ENCODE results near the gene TTLL11. TPM values are rescaled to one million over a fixed set of nuclear protein-coding genes. Genes with fewer than 3 reads are reported as not detected.

The TTLL11 gene, protein sequence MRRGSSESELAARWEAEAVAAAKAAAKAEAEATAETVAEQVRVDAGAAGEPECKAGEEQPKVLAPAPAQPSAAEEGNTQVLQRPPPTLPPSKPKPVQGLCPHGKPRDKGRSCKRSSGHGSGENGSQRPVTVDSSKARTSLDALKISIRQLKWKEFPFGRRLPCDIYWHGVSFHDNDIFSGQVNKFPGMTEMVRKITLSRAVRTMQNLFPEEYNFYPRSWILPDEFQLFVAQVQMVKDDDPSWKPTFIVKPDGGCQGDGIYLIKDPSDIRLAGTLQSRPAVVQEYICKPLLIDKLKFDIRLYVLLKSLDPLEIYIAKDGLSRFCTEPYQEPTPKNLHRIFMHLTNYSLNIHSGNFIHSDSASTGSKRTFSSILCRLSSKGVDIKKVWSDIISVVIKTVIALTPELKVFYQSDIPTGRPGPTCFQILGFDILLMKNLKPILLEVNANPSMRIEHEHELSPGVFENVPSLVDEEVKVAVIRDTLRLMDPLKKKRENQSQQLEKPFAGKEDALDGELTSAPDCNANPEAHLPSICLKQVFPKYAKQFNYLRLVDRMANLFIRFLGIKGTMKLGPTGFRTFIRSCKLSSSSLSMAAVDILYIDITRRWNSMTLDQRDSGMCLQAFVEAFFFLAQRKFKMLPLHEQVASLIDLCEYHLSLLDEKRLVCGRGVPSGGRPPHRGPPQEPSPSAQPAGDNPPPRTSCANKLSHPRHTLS
- total RNA-seq = 5.1 and 12.1 TPM in 2 replicates

DNA sequence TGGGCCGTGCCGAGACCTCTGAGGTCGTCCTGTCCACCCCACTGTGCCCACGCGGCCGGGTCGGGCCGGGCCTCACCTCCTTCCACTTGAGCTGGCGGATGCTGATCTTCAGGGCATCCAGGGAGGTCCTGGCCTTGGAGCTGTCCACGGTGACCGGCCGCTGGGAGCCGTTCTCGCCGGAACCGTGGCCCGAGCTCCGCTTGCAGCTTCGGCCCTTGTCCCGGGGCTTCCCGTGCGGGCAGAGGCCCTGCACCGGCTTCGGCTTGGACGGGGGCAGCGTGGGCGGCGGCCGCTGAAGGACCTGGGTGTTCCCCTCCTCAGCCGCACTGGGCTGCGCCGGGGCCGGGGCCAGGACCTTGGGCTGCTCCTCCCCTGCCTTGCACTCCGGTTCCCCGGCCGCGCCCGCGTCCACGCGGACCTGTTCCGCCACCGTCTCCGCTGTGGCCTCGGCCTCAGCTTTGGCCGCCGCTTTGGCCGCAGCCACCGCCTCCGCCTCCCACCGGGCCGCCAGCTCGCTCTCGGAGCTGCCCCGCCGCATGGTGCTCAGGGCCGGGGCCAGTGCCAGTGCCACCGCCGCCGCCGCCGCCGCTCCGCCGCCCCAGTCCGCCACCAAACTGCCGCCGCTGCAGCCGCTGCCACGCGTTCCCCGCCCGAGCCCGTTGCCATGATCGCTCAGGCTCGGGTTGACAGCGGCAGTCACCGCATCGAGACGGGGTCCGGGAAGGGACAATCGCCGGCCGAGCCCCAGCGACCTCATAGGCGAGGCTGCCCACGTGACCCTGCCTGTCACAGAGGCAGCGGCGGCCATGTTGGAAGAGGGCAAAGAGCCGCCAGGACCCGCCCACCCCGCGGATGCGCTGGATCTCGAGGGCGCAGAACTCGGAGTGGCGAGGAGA lies at the start of gene TTLL11:
TSS of gene TTLL11 (minus strand) at position 698 of the 896 bp plus-strand sequence. CDS start at position 538, 160 bp downstream.

Other genes starting within 250 kb of the TTLL11 start
- 28.7 and 40.1 TPM in 2 replicates for gene NDUFA8, start 66.5 kb upstream of the TTLL11 start, total RNA-seq
- not detected in 2 replicates for gene MORN5, start 66.6 kb upstream of the TTLL11 start, total RNA-seq
- not detected in 2 replicates for gene LHX6, start 135.6 kb upstream of the TTLL11 start, total RNA-seq
- gene RBM18, start 171.5 kb upstream of the TTLL11 start, total RNA-seq = 9.2 and 10.2 TPM in 2 replicates
- gene MRRF, start 171.6 kb upstream of the TTLL11 start, total RNA-seq = 18.6 and 31.7 TPM in 2 replicates

Data from pericardium fibroblast (primary cell).